ENCODE results near the gene SLC35F6. TPM values are rescaled to one million over a fixed set of nuclear protein-coding genes. Genes with fewer than 3 reads are reported as not detected.

SLC35F6 gene
- total RNA-seq, 6 donors from 2014 or later, result 36.7 to 59.4 (median 45.7) TPM

DNA sequence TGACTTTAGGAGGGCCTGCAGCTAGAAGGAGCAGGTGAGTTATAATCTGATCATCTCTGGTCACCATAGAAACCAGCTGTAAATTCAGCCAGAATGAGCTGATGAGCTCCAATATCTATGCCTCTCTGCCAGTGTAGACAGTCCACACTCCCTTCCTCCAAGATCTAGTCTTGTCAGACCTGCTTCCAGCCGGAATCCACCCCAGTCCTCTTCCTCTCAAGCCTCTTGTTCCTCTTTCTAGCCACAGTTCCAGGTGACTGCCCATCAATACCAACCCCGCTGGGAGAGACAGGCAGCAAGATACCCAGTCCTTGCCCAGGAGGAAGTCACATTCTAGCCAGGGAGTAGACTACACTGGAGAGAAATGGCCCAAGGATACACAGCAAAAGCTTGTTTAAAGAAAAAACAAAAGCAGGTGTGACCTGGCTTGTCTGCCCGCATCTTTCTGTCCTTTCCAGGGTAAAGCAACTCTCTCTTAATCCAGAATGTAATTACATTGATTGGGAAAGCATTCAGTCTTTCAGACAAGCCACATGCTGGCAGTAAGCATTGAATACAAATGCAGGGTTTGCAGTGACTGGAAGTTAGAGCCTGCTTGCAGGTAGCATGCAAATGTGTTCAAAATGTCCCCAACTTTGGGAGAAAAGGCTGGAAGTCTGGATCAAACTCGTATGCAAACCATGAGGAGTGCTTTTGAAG is 9.0 kb upstream of the SLC35F6 start:
- ATAC-seq (ENCODE audit: low FRiP score in 2 of 2), result no peak
- no peak for DNase-seq
- WGBS, 2 donors, result 77 to 82% methylated on average over 4 of the region's 4 CpGs
- Histone ChIP-seq H3K9me3 (no peaks in the 10 kb centered on the region), H3K4me3 (no peak overlapping the region), H3K27me3 (no peaks in the 10 kb centered on the region), H3K4me1 (peaks cover 10 to 22% (median 16%) of the 10 kb centered on the region in 4 donors), H3K36me3 (no peaks in the 10 kb centered on the region), H3K27ac (no peak overlapping the region)
- TF ChIP-seq EP300 (IDR thresholded peaks at IDR 0.05) (no peak), CTCF (IDR thresholded peaks at IDR 0.05) (no peak), POLR2AphosphoS5 (IDR thresholded peaks at IDR 0.05) (no peak), POLR2A (IDR thresholded peaks at IDR 0.05) (no peak)

- H3K27ac ChIP-seq, result peak overlapping the region in 3 of 4 donors; percentile 16 to 82 (median 64)
- 54 to 62% methylated on average over 5 of the region's 5 CpGs for WGBS, 2 donors
- TF ChIP-seq CTCF (IDR thresholded peaks at IDR 0.05) (no peak), POLR2A (IDR thresholded peaks at IDR 0.05) (peak in 1 of 4 donors; percentile 21)
- no peak for DNase-seq
- H3K36me3 ChIP-seq, result no peaks in the 10 kb centered on the region
- H3K9me3 ChIP-seq, result no peaks in the 10 kb centered on the region
- H3K4me1 ChIP-seq, result peaks cover 10 to 22% (median 16%) of the 10 kb centered on the region in 4 donors
- H3K4me3 ChIP-seq, result no peak overlapping the region
- no peak for ATAC-seq (ENCODE audit: low FRiP score in 2 of 2)
- no peaks in the 10 kb centered on the region for H3K27me3 ChIP-seq
These were observed 7.7 kb upstream of the SLC35F6 start for GRCh38 chr2:26756337-26756736.

GRCh38 chr2:26757873-26758789 is 6.0 kb upstream of the SLC35F6 start:
- Histone ChIP-seq H3K27ac (peak overlapping the region; percentile 59 to 82 (median 74)), H3K36me3 (no peaks in the 10 kb centered on the region), H3K27me3 (no peaks in the 10 kb centered on the region), H3K4me3 (no peak overlapping the region), H3K4me1 (peaks cover 11 to 22% (median 16%) of the 10 kb centered on the region in 4 donors), H3K9me3 (no peaks in the 10 kb centered on the region)
- peak; percentile 31 to 61 for ATAC-seq (ENCODE audit: low FRiP score in 2 of 2)
- WGBS, 2 donors, result 67 to 68% methylated on average over 6 of the region's 6 CpGs
- peak in 3 of 4 donors; percentile 33 to 80 (median 64) for TF ChIP-seq EP300 (IDR thresholded peaks at IDR 0.05)
- TF ChIP-seq POLR2AphosphoS5 (IDR thresholded peaks at IDR 0.05), result peak; percentile 18 to 84
- TF ChIP-seq CTCF (IDR thresholded peaks at IDR 0.05), result no peak
- peak in 1 of 2 donors; percentile 46 for DNase-seq

- Histone ChIP-seq H3K9me3 (no peaks in the 10 kb centered on the region), H3K4me3 (no peak overlapping the region), H3K27ac (peak overlapping the region in 3 of 4 donors; percentile 59 to 82 (median 81)), H3K4me1 (peaks cover 18 to 25% (median 22%) of the 10 kb centered on the region in 4 donors), H3K27me3 (no peaks in the 10 kb centered on the region), H3K36me3 (no peaks in the 10 kb centered on the region)
- DNase-seq (no peak), ATAC-seq (ENCODE audit: low FRiP score in 2 of 2) (no peak)
- 87 to 90% methylated on average over 7 of the region's 7 CpGs for WGBS, 2 donors
- TF ChIP-seq CTCF (IDR thresholded peaks at IDR 0.05), result no peak
- TF ChIP-seq POLR2A (IDR thresholded peaks at IDR 0.05), result no peak
- TF ChIP-seq EP300 (IDR thresholded peaks at IDR 0.05), result no peak
- no peak for TF ChIP-seq POLR2AphosphoS5 (IDR thresholded peaks at IDR 0.05)
These were observed 5.2 kb upstream of the SLC35F6 start for GRCh38 chr2:26758790-26759321.
